ENCODE results near the gene H1-8. TPM values are rescaled to one million over a fixed set of nuclear protein-coding genes. Genes with fewer than 3 reads are reported as not detected.

The H1-8 gene
- total RNA-seq, 1 experiment from 2014 or later = not detected

- Histone ChIP-seq H4K5ac (ENCODE audit: insufficient read length, low read depth, low read length) (no peak overlapping the region), H3K56ac (ENCODE audit: insufficient read length, low read depth, low read length) (no peak overlapping the region), H3K23me2 (ENCODE audit: insufficient read length, low read depth, low read length, poor library complexity, severe bottlenecking) (no peaks in the 10 kb centered on the region), H3K23ac (ENCODE audit: insufficient read length, low read depth, low read length) (no peak overlapping the region), H2BK15ac (ENCODE audit: low read depth, low read length) (no peak overlapping the region), H3K27ac (ENCODE audit: insufficient read length, low read depth, low read length) (no peak overlapping the region), H3K14ac (ENCODE audit: insufficient read depth, low read length) (no peak overlapping the region), H3K9me3 (ENCODE audit: control insufficient read depth, low read depth, low read length) (no peaks in the 10 kb centered on the region), H3K27me3 (ENCODE audit: insufficient read depth, low read length) (no peaks in the 10 kb centered on the region; the same call in 1 of the 2 replicates), H2AFZ (ENCODE audit: low read length) (no peak overlapping the region), H2BK20ac (ENCODE audit: low read depth, low read length, poor library complexity, severe bottlenecking) (no peak overlapping the region), H3K9ac (ENCODE audit: extremely low read depth, insufficient read length, low read length) (no peak overlapping the region), H3T11ph (ENCODE audit: low read length) (no peak overlapping the region), H2BK5ac (ENCODE audit: insufficient read length, low read length) (no peak overlapping the region), H3K79me1 (ENCODE audit: insufficient read depth, low read depth, low read length, poor library complexity, severe bottlenecking) (no peaks in the 10 kb centered on the region), H4K8ac (replicated peaks; ENCODE audit: insufficient read length, low read depth, low read length) (no peak overlapping the region), H3K4me2 (ENCODE audit: insufficient read depth, insufficient read length, low read length) (no peak overlapping the region), H3K4ac (ENCODE audit: low read depth, low read length) (no peak overlapping the region), H3K4me1 (ENCODE audit: insufficient read depth, low read length) (no peaks in the 10 kb centered on the region), H3K79me2 (ENCODE audit: insufficient read depth, low read length) (no peaks in the 10 kb centered on the region), H4K91ac (ENCODE audit: insufficient read length, low read depth, low read length) (no peak overlapping the region), H3K18ac (ENCODE audit: insufficient read length, low read depth, low read length) (no peak overlapping the region), H2BK120ac (ENCODE audit: low read depth, low read length, poor library complexity, severe bottlenecking) (no peak overlapping the region), H4K20me1 (ENCODE audit: control insufficient read depth, insufficient read depth, insufficient read length) (no peaks in the 10 kb centered on the region), H2AK5ac (ENCODE audit: insufficient read length, low read length) (no peak overlapping the region), H2BK12ac (ENCODE audit: insufficient read length, low read depth, low read length) (no peak overlapping the region)
- Mint-ChIP-seq H3K4me3 (no peak overlapping the region), H3K27me3 (ENCODE audit: low read depth) (no peaks in the 10 kb centered on the region; the same call in 1 of the 2 replicates), H3K9me3 (no peaks in the 10 kb centered on the region), H3K36me3 (ENCODE audit: insufficient read depth in 1 of 3, low read depth in 3 of 3) (no peaks in the 10 kb centered on the region), H3K4me1 (peaks cover 14 to 19% of the 10 kb centered on the region in 2 experiments), H3K27ac (no peak overlapping the region)
- no CpG with 5 or more reads among the region's 4 CpGs for WGBS (ENCODE audit: extremely low coverage, insufficient read length, low lambda C conversion rate)
- TF ChIP-seq CTCF (conservative IDR thresholded peaks at IDR 0.05) = no peak
- DNase-seq = no peak
These were observed 18.9 kb upstream of the H1-8 start for GRCh38 chr3:129524081-129524480.

Measured in H9 (cell line).